Effector memory CD4-positive, alpha-beta T cell (primary cell): Measurements from ENCODE around the gene MYOZ3.

ENCODE experiments used
- DNase-seq, 3 donors: peaks; one replicate each; pipeline ENCODE4 v3.0.0-alpha.2; 2020
- H3K27ac ChIP-seq: 2 replicates; pipeline ENCODE4 v1.7.0; 2013; ENCODE audit warnings: mild to moderate bottlenecking, low read length, moderate library complexity; ENCODE audit not compliant: insufficient read depth, poor library complexity, severe bottlenecking
- H3K27me3 ChIP-seq: replicated peaks from 2 replicates; pipeline ENCODE4 v1.7.0; 2013; ENCODE audit warnings: mild to moderate bottlenecking, low read length; ENCODE audit not compliant: insufficient read depth, control insufficient read depth, poor library complexity, severe bottlenecking
- H3K36me3 ChIP-seq: 2 replicates; pipeline ENCODE4 v1.7.0; 2013; ENCODE audit warnings: mild to moderate bottlenecking, low read length, moderate library complexity; ENCODE audit not compliant: control insufficient read depth, insufficient read depth
- H3K4me1 ChIP-seq: 2 replicates; pipeline ENCODE4 v1.7.0; 2013; ENCODE audit warnings: low read length, mild to moderate bottlenecking; ENCODE audit not compliant: control insufficient read depth, insufficient read depth, poor library complexity, severe bottlenecking
- H3K4me3 ChIP-seq: 2 replicates; pipeline ENCODE4 v1.7.0; 2013; ENCODE audit warnings: low read length, low read depth, mild to moderate bottlenecking; ENCODE audit not compliant: insufficient read depth, poor library complexity, severe bottlenecking
- H3K9me3 ChIP-seq: 2 replicates; pipeline ENCODE4 v1.7.0; 2013; ENCODE audit warnings: mild to moderate bottlenecking, low read length, moderate library complexity; ENCODE audit not compliant: control insufficient read depth

Gene MYOZ3

GRCh38 chr5:150637245-150638052 is 23.6 kb upstream of the MYOZ3 start:
- no peaks in the 10 kb centered on the region for H3K4me1 ChIP-seq
- no peak overlapping the region for H3K27ac ChIP-seq
- no peaks in the 10 kb centered on the region for H3K9me3 ChIP-seq
- H3K27me3 ChIP-seq, result no peaks in the 10 kb centered on the region
- no peak overlapping the region for H3K4me3 ChIP-seq
- no peaks in the 10 kb centered on the region for H3K36me3 ChIP-seq
- DNase-seq, result no peak

GRCh38 chr5:150638053-150638444 is 23.0 kb upstream of the MYOZ3 start:
- H3K4me1 ChIP-seq, result no peaks in the 10 kb centered on the region
- no peak for DNase-seq
- H3K36me3 ChIP-seq, result no peaks in the 10 kb centered on the region
- no peaks in the 10 kb centered on the region for H3K9me3 ChIP-seq
- H3K27ac ChIP-seq, result no peak overlapping the region
- no peaks in the 10 kb centered on the region for H3K27me3 ChIP-seq
- H3K4me3 ChIP-seq, result no peak overlapping the region

- Histone ChIP-seq H3K27ac (no peak overlapping the region), H3K9me3 (no peaks in the 10 kb centered on the region), H3K4me3 (no peak overlapping the region), H3K4me1 (no peaks in the 10 kb centered on the region), H3K27me3 (no peaks in the 10 kb centered on the region), H3K36me3 (no peaks in the 10 kb centered on the region)
- no peak for DNase-seq
These were observed 22.3 kb upstream of the MYOZ3 start for GRCh38 chr5:150638488-150639376.

- Histone ChIP-seq H3K36me3 (no peaks in the 10 kb centered on the region), H3K27me3 (no peaks in the 10 kb centered on the region), H3K9me3 (no peaks in the 10 kb centered on the region), H3K27ac (no peak overlapping the region), H3K4me1 (no peaks in the 10 kb centered on the region), H3K4me3 (no peak overlapping the region)
- no peak for DNase-seq
These were observed 21.7 kb upstream of the MYOZ3 start for GRCh38 chr5:150639377-150639692.

GRCh38 chr5:150639751-150640150 is 21.3 kb upstream of the MYOZ3 start:
- no peak for DNase-seq
- Histone ChIP-seq H3K27ac (no peak overlapping the region), H3K27me3 (no peaks in the 10 kb centered on the region), H3K4me3 (no peak overlapping the region), H3K9me3 (no peaks in the 10 kb centered on the region), H3K36me3 (no peaks in the 10 kb centered on the region), H3K4me1 (no peaks in the 10 kb centered on the region)

- no peak within 1 kb of the TSS for H3K27ac ChIP-seq
- H3K36me3 ChIP-seq, result no peaks in the 10 kb centered on the region
- no peaks in the 10 kb centered on the region for H3K4me1 ChIP-seq
- no peaks in the 10 kb centered on the region for H3K27me3 ChIP-seq
- no peak for DNase-seq
- no peaks in the 10 kb centered on the region for H3K9me3 ChIP-seq
- no peak within 1 kb of the TSS for H3K4me3 ChIP-seq
These were observed 20.6 kb upstream of the MYOZ3 start, which contains the start of gene SYNPO for GRCh38 chr5:150640311-150641005. Gene SYNPO, plus strand, starts transcription at chr5:150640660. Its CDS starts 7,616 bp downstream, at chr5:150648276.

GRCh38 chr5:150641006-150641570 is 20.0 kb upstream of the MYOZ3 start:
- Histone ChIP-seq H3K27me3 (no peaks in the 10 kb centered on the region), H3K4me3 (no peak overlapping the region), H3K36me3 (no peaks in the 10 kb centered on the region), H3K4me1 (no peaks in the 10 kb centered on the region), H3K9me3 (no peaks in the 10 kb centered on the region), H3K27ac (no peak overlapping the region)
- no peak for DNase-seq

GRCh38 chr5:150641824-150642566 is 19.1 kb upstream of the MYOZ3 start:
- Histone ChIP-seq H3K27ac (no peak overlapping the region), H3K4me3 (no peak overlapping the region), H3K4me1 (no peaks in the 10 kb centered on the region), H3K9me3 (no peaks in the 10 kb centered on the region), H3K27me3 (no peaks in the 10 kb centered on the region), H3K36me3 (no peaks in the 10 kb centered on the region)
- no peak for DNase-seq

GRCh38 chr5:150642567-150642927 is 18.5 kb upstream of the MYOZ3 start:
- H3K9me3 ChIP-seq, result no peaks in the 10 kb centered on the region
- H3K4me1 ChIP-seq, result no peaks in the 10 kb centered on the region
- no peaks in the 10 kb centered on the region for H3K36me3 ChIP-seq
- no peak for DNase-seq
- H3K4me3 ChIP-seq, result no peak overlapping the region
- no peak overlapping the region for H3K27ac ChIP-seq
- no peaks in the 10 kb centered on the region for H3K27me3 ChIP-seq
